Testis (tissue), 3 donors: Measurements from ENCODE around the gene POLR3H. TPM values are rescaled to one million over a fixed set of nuclear protein-coding genes. Genes with fewer than 3 reads are reported as not detected.

ENCODE experiments used
- DNase-seq: peaks from one replicate; pipeline ENCODE4 v3.0.0-alpha.2; 2019
- H3K27ac ChIP-seq, 2 donors: fragments of 200-600 bp; sonication (generic); one replicate each; pipeline ENCODE4 v1.5.1; 2019
- H3K27me3 ChIP-seq: fragments of 200-600 bp; sonication (generic); one replicate; pipeline ENCODE4 v1.5.1; 2019
- H3K36me3 ChIP-seq: fragments of 200-600 bp; sonication (generic); one replicate; pipeline ENCODE4 v1.5.1; 2017; ENCODE audit warnings: low read depth; ENCODE audit errors: missing control alignments
- H3K4me1 ChIP-seq: fragments of 200-600 bp; sonication (generic); one replicate; pipeline ENCODE4 v1.5.1; 2019
- H3K4me3 ChIP-seq, 2 donors: fragments of 200-600 bp; sonication (generic); one replicate each; pipeline ENCODE4 v1.5.1; 2017 to 2019
- H3K9me3 ChIP-seq: fragments of 200-600 bp; sonication (generic); one replicate; pipeline ENCODE4 v1.5.1; 2017
- POLR2A ChIP-seq: fragments of 450-650 bp; IDR thresholded peaks from one replicate; pipeline ENCODE4 v1.6.1; 2017; ENCODE audit warnings: antibody characterized with exemption, mild to moderate bottlenecking, moderate library complexity
- WGBS, 2 donors: methylation state at CpG; one replicate each; pipeline ENCODE4 v1.1.5; 2018; 5-methylcytosine and 5-hydroxymethylcytosine counted together
- intact Hi-C: fragments of 100-400 bp; cut with DNase I; formaldehyde crosslinking; loops from one replicate; pipeline ENCODE4 v1.15.1; 2023; ENCODE audit warnings: low total_unique reads
- polyA plus RNA-seq: library from polyadenylated mRNA; stranded (reverse); fragments of 350-450 nt; fragmentation: Illumina TruSeq; extraction: RNeasy Lipid Tissue Mini Kit (QIAGEN cat#74804); gene quantifications from one replicate; pipeline ENCODE4 v1.2.3, GENCODE V29; 2014; ENCODE audit warnings: low read depth, low replicate concordance; ENCODE audit not compliant: insufficient read depth
- total RNA-seq, 2 donors: library from RNA; depleted of rRNA; stranded (reverse); fragments of >200 nt; gene quantifications; one replicate each; pipeline ENCODE4 v1.2.3, GENCODE V29; 2016
- TF ChIP-seq, protein P1 (sequence below), 3 experiments: fragments of 450-650 bp in 2 of 3; fragments of 200-600 bp in 1 of 3; sonication (generic) in 1 of 3; IDR thresholded peaks; one replicate each; pipeline ENCODE4 v1.5.1; 2016 to 2019; ENCODE audit warnings: antibody characterized with exemption in 3 of 3, mild to moderate bottlenecking in 2 of 3, moderate library complexity in 1 of 3

Gene POLR3H
- total and polyA plus RNA-seq, 3 donors from 2014 or later, result 23.3 to 38.9 (median 24.6) TPM

GRCh38 chr22:41540365-41540764 is 3.9 kb downstream of the POLR3H start:
- DNase-seq, result no peak
- TF ChIP-seq, protein P1, sequence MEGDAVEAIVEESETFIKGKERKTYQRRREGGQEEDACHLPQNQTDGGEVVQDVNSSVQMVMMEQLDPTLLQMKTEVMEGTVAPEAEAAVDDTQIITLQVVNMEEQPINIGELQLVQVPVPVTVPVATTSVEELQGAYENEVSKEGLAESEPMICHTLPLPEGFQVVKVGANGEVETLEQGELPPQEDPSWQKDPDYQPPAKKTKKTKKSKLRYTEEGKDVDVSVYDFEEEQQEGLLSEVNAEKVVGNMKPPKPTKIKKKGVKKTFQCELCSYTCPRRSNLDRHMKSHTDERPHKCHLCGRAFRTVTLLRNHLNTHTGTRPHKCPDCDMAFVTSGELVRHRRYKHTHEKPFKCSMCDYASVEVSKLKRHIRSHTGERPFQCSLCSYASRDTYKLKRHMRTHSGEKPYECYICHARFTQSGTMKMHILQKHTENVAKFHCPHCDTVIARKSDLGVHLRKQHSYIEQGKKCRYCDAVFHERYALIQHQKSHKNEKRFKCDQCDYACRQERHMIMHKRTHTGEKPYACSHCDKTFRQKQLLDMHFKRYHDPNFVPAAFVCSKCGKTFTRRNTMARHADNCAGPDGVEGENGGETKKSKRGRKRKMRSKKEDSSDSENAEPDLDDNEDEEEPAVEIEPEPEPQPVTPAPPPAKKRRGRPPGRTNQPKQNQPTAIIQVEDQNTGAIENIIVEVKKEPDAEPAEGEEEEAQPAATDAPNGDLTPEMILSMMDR (IDR thresholded peaks at IDR 0.05), result no peak
- TF ChIP-seq POLR2A, result no peak
- no peaks in the 10 kb centered on the region for H3K36me3 ChIP-seq
- H3K4me1 ChIP-seq, result peaks cover 26% of the 10 kb centered on the region
- H3K9me3 ChIP-seq, result no peaks in the 10 kb centered on the region
- 89 to 94% methylated on average over 7 of the region's 7 CpGs for WGBS, 2 donors
- H3K27ac ChIP-seq, result no peak overlapping the region
- H3K4me3 ChIP-seq, result no peak overlapping the region
- no peaks in the 10 kb centered on the region for H3K27me3 ChIP-seq
- intact Hi-C loops, result no loop called here

DNA sequence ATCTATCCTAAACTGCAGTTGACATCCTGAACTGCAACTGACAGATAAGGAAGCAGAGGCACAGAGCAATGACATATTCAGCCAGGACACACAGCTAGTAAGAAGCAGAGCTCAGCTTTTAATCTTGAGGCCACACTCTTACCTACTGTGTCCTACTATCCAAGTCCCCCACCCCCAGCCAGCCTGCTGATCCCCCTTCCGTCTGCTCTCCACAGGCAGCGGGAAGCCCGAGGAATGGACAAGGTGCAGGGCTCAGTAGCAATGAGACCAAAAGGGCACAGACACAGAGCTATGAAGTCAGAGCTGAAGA is 4.3 kb downstream of the POLR3H start:
- TF ChIP-seq POLR2A, result no peak
- TF ChIP-seq, protein P1 (IDR thresholded peaks at IDR 0.05), result no peak
- Histone ChIP-seq H3K27me3 (no peaks in the 10 kb centered on the region), H3K36me3 (no peaks in the 10 kb centered on the region), H3K27ac (no peak overlapping the region), H3K4me3 (no peak overlapping the region), H3K9me3 (no peaks in the 10 kb centered on the region), H3K4me1 (peaks cover 25% of the 10 kb centered on the region)
- intact Hi-C loops, result no loop called here
- WGBS, 2 donors, result 84 to 90% methylated on average over 2 to 3 of the region's 3 CpGs
- DNase-seq, result no peak

DNA sequence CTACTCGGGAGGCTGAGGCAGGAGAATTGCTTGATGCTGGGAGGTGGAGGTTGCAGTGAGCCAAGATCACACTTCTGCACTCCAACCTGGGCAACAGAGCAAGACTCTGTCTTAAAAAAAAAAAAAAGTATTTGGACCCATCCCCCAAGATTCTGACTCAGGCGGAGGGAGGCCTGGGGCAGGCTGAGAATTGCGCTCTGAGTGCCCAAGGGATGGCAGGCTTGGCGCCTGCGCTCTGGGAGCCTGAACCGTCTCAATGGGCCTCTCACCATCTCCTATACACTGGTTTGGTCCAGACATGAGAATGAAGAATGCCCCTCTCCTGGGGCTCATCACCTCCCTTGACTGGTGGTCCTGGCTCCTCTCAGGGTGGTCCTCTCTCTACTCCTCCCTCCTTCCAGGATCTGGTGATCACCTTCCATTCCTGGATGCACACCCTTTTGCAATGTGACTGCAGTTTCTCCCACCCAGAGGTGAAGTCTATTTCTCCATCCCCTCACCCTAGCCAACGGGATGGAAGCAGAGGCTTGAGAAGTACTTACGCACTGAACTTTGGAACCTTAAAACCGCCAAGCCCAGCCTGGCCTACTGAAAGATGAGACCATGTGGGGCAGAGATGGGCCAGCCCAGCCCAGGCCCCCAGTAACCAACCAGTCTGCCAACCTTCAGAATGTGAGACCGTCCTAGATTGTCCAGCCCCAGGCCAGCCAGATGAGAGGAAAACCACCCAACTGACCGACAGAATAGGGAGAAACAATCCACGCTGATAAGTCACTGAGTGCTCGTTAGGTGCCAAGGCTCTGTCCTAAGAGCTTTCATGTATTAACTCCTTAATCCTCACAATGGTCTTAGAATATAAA is 4.9 kb downstream of the POLR3H start:
- no peak for DNase-seq
- Histone ChIP-seq H3K9me3 (no peaks in the 10 kb centered on the region), H3K4me3 (no peak overlapping the region), H3K27ac (no peak overlapping the region), H3K36me3 (no peaks in the 10 kb centered on the region), H3K4me1 (peaks cover 21% of the 10 kb centered on the region), H3K27me3 (no peaks in the 10 kb centered on the region)
- intact Hi-C loops, result no loop called here
- WGBS, 2 donors, result 72 to 74% methylated on average over 9 to 13 of the region's 13 CpGs
- TF ChIP-seq POLR2A, result no peak
- TF ChIP-seq, protein P1 (IDR thresholded peaks at IDR 0.05), result no peak

GRCh38 chr22:41538583-41538982 is 5.7 kb downstream of the POLR3H start:
- no peaks in the 10 kb centered on the region for H3K36me3 ChIP-seq
- H3K27me3 ChIP-seq, result no peaks in the 10 kb centered on the region
- WGBS, 2 donors, result 84 to 88% methylated on average over 8 of the region's 8 CpGs
- intact Hi-C loops, result no loop called here
- no peaks in the 10 kb centered on the region for H3K9me3 ChIP-seq
- no peak overlapping the region for H3K4me3 ChIP-seq
- no peak for TF ChIP-seq POLR2A
- TF ChIP-seq, protein P1 (IDR thresholded peaks at IDR 0.05), result no peak
- H3K4me1 ChIP-seq, result peaks cover 20% of the 10 kb centered on the region
- DNase-seq, result no peak
- no peak overlapping the region for H3K27ac ChIP-seq

DNA sequence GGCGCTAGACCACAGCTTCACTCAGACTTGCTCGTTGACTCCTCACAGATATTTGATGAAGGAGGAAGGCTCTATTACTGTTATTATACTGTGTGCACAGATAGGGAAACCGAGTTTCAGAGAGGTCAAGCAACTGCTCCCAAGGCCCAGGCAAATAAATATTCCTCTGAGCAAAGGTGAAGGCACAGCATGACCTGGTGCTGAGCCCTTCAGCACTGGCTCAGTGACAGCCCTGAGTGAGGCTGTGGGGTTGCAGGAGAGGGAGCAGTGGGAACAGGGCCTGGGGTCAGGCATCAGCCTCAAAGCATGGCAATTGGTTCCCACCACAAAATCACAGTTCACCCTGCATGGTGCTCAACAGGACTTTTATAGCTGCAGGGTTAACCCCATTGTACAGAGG is 7.1 kb downstream of the POLR3H start:
- TF ChIP-seq, protein P1 (IDR thresholded peaks at IDR 0.05), result no peak
- TF ChIP-seq POLR2A, result no peak
- 71 to 83% methylated on average over 1 to 3 of the region's 3 CpGs for WGBS, 2 donors
- no peak overlapping the region for H3K27ac ChIP-seq
- peaks cover 9% of the 10 kb centered on the region for H3K4me1 ChIP-seq
- DNase-seq, result no peak
- H3K9me3 ChIP-seq, result no peaks in the 10 kb centered on the region
- H3K27me3 ChIP-seq, result no peaks in the 10 kb centered on the region
- no peak overlapping the region for H3K4me3 ChIP-seq
- intact Hi-C loops, result no loop called here
- no peaks in the 10 kb centered on the region for H3K36me3 ChIP-seq
